GM20431 (cell line): Measurements from ENCODE around the gene CEP162.
"Not testable (repeated sequence)": the region's sequence is repeated elsewhere in the genome, so short reads cannot be mapped to it uniquely, and the experiment has no call there.

ENCODE experiments used
- in situ Hi-C: fragments of 300-500 bp; cut with MseI, MboI; formaldehyde crosslinking; loops from one replicate; pipeline ENCODE4 v1.15.0; 2020; ENCODE audit warnings: low sequenced_read_pairs; ENCODE audit not compliant: unreplicated experiment

CEP162 gene

DNA sequence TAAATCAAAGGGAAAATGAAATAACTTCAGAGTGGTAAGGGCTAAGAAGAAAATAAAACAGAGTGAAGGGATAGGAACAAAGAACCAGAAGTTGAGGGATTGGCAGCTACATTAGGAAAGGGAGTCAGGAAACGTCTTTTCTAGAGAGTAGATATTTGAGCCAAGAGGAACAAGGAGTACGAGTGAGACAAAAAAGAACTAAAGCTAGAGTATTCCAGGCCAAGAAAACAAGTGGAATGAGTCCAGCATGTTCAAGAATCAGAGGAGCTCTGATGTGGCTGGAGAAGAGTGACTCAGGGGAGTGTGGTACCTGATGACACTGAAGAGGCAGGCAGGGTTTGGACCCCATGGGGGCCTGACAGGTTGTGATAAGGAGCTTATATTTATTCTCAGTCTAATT, 66.3 kb downstream of the CEP162 start:
- in situ Hi-C loops, result no loop called here

DNA sequence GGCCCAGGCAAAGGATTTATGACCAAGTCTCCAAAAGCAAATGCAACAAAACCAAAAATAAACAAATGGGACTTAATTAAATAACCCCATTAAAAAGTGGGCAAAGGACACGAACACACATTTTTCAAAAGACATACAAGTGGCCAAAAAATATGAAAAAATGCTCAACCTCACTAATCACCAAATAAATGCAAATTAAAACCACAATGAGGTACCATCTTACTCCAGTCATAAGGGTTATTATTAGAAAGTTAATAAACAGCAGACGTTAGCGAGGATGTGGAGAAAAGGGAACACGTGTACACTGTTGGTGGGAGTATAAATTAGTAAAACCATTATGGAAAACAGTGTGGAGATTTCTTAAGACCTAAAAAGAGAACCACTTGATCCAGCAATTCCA, 71.1 kb downstream of the CEP162 start:
- in situ Hi-C loops, result no loop called here

GRCh38 chr6:84151669-84152068, 75.8 kb downstream of the CEP162 start:
- in situ Hi-C loops, result no loop called here

- in situ Hi-C loops, result no loop called here
Observed at GRCh38 chr6:84150705-84151104, 76.7 kb downstream of the CEP162 start.

DNA sequence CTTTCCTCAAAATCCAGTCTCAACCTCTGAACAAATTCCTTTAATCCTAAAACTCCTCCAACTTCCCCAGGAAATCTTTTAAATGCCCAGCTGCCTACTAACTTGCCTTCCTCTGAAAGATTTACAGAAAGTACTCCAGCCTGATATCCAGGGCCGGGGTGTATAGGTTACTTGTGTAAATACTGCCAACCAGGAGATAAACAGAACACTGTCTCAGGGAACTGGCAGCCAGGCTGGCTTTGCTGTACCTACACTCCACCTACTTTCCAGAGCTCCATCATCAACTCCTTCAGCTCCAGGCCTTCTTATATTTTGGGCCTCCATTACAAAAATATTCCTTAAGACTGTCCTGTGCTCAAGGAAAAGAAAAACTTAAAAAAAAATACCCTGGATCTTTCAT, 85.9 kb downstream of the CEP162 start:
- in situ Hi-C loops, result no loop called here

DNA sequence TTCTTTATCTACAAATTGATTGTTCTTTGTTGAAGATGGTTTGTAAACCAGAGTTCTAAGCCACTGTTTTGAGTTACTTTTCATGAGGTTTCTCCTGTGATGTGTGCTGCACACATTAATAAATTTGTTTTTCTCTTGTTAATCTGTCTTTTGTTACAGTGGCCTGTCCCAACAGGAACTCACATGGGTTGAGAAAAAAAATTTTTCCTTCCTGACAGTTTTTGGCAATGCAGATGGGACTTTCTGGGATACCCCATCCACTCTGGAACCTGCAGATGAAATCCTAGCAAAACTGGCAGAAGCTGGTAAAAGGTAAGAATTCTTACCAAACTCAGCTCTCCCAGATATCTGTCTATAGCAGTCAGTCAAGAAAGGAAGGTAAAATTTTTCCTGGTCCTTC, 88.1 kb downstream of the CEP162 start:
- in situ Hi-C loops, result no loop called here

GRCh38 chr6:84137989-84138575, 89.4 kb downstream of the CEP162 start:
- in situ Hi-C loops, result no loop called here

- in situ Hi-C loops, result no loop called here
Observed at GRCh38 chr6:84137051-84137375, 90.4 kb downstream of the CEP162 start.

DNA sequence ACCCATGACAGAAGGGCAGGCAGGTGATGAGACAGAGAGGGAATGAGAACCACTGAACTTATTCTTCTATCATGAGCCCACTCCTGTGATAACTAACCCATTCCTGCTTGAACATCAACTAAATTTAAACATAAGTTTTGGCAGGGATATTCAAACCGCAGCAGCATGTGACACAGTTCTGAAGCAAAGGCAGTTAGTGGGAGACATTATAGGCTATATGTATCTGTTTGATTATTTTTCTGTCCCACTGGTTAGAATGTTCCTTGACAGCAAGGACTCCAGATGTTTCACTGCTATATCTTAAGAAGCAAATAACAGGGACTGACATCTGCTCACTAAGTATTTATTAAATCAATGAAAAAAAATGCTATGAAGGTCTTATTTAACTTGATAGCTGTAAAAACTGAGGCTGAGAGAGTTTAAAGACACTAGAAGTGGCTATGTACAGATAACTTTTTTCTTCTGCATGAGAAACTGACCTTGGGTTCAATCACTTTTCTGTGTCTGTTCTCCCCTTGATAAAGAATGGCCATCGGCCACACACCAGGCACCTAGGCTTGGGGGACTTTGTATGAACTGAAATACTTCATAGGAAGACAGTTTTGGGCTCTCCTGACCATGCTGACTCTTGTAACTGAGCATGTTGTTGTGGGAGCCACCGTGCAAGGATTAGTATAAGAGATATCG, 90.9 kb downstream of the CEP162 start:
- in situ Hi-C loops, result no loop called here

- in situ Hi-C loops, result no loop called here
Observed at GRCh38 chr6:84135291-84135690, 92.2 kb downstream of the CEP162 start.

DNA sequence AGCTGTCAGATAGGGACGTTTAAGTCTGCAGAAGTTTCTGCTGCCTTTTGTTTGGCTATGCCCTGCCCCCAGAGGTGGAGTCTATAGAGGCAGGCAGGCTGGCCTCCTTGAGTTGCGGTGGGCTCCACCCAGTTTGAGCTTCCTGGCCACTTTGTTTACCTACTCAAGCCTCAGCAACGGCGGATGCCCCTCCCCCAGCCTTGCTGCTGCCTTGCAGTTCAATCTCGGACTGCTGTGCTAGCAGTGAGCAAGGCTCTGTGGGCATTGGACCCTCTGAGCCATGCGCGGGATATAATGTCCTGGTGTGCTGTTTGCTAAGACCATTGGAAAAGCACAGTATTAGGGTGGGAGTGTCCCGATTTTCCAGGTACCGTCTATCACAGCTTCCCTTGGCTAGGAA, 94.1 kb downstream of the CEP162 start:
- in situ Hi-C loops, result not testable (repeated sequence)

DNA sequence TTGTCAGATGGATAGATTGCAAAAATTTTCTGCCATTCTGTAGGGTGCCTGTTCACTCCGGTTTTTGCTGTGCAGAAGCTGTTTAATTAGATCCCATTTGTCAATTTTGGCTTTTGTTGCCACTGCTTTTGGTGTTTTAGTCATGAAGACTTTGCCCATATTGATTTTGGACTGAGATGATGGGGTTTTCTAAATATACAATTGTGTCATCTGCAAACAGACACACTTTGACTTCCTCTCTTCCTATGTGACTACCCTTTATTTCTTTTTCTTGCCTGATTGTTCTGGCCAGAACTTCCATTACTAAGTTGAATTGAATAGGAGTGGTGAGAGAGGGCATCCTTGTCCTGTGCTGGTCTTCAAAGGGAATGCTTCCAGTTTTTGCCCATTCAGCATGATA, 97.9 kb downstream of the CEP162 start:
- in situ Hi-C loops, result not testable (repeated sequence)

GRCh38 chr6:84123186-84123585, 104.3 kb downstream of the CEP162 start:
- in situ Hi-C loops, result no loop called here

GRCh38 chr6:84119277-84119676, 108.2 kb downstream of the CEP162 start:
- in situ Hi-C loops, result no loop called here

DNA sequence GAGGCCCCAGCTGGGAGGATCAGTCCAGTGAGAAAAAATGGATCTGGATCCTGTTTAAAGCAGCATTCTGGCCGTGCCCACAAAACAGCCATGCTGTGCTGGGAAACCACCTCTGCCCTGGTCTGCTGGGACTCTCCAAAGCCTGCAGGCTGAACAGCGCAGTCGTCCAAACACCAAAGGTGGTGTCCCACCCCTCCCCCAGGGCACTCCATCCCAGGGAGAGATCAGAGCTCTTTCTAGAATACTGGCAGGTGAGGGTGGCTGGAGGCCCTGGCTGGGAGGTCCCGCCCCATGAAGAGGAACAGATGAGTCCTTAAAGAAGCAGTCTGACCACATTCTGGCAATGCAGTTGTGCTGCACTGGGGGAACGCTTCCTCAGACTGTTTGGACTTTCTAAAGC, 109.3 kb downstream of the CEP162 start:
- in situ Hi-C loops, result no loop called here

DNA sequence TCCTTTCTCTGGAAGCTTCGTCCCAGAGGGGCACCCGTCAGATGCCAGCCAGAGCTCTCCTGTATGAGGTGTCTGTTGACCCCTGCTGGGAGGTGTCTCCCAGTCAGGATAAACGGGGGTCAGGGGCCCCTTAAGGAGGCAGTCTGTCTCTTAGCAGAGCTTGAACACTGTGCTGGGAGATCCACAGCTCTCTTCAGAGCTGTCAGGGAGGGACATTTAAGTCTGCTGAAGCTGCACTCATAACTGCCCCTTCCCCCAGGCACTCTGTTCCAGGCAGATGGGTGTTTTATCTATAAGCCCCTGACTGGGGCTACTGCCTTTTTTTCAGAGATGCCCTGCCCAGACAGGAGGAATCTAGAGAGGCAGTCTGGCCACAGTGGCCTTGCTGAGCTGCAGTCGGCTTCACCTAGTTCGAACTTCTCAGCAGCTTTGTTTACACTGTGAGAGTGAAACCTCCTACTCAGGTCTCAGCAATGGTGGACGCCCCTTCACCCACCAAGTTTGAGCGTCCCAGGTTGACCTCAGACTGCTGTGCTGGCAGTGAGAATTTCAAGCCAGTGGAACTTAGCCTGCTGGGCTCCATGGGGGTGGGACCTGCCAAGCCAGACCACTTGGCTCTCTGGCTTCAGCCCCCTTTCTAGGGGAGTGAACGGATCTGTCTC, 112.4 kb downstream of the CEP162 start:
- in situ Hi-C loops, result not testable (repeated sequence)

- in situ Hi-C loops, result not testable (repeated sequence)
Observed at GRCh38 chr6:84111351-84111750, 116.1 kb downstream of the CEP162 start.

GRCh38 chr6:84107495-84107894, 119.9 kb downstream of the CEP162 start:
- in situ Hi-C loops, result no loop called here

- in situ Hi-C loops, result not testable (repeated sequence)
Observed at GRCh38 chr6:84105215-84105924, 122.1 kb downstream of the CEP162 start.

GRCh38 chr6:84103029-84103428, 124.4 kb downstream of the CEP162 start:
- in situ Hi-C loops, result no loop called here

- in situ Hi-C loops, result no loop called here
Observed at GRCh38 chr6:84095156-84095555, 132.3 kb downstream of the CEP162 start.
